Gastrocnemius medialis (tissue), 4 donors: ENCODE results near the gene BRMS1. TPM values are rescaled to one million over a fixed set of nuclear protein-coding genes. Genes with fewer than 3 reads are reported as not detected.

Experiments used
- ATAC-seq, 2 donors: fragments of 150-250 bp; one replicate each; pipeline ENCODE4 v1.9.1; 2016
- DNase-seq, 2 donors: peaks; one replicate each; pipeline ENCODE4 v3.0.0-alpha.2; 2019
- H3K27ac ChIP-seq, 4 donors: fragments of 200-600 bp; sonication (generic); 1 replicate in 1 of 4; 2 replicates in 3 of 4; pipeline ENCODE4 v1.5.1; 2016 to 2018; ENCODE audit warnings: mild to moderate bottlenecking in 2 of 4, moderate library complexity in 1 of 4
- H3K27me3 ChIP-seq, 3 donors: fragments of 200-600 bp; sonication (generic) in 2 of 3; 1 replicate in 1 of 3; 2 replicates in 2 of 3; pipeline versions ENCODE4 v1.5.1 to v1.6.0; 2016 to 2019; ENCODE audit warnings: mild to moderate bottlenecking in 1 of 3, moderate library complexity in 1 of 3
- H3K36me3 ChIP-seq, 2 donors: fragments of 200-600 bp; sonication (generic) in 1 of 2; one replicate each; pipeline ENCODE4 v1.5.1; 2017 to 2018
- H3K4me1 ChIP-seq, 2 donors: fragments of 200-600 bp; sonication (generic) in 1 of 2; one replicate each; pipeline ENCODE4 v1.5.1; 2016 to 2017; ENCODE audit warnings: mild to moderate bottlenecking in 2 of 2
- H3K4me3 ChIP-seq, 4 donors: fragments of 200-600 bp; sonication (generic) in 3 of 4; 1 replicate in 1 of 4; 2 replicates in 3 of 4; pipeline ENCODE4 v1.5.1; 2016 to 2019; ENCODE audit warnings: mild to moderate bottlenecking in 2 of 4
- H3K9me3 ChIP-seq, 3 donors: fragments of 200-600 bp; sonication (generic) in 2 of 3; 1 replicate in 1 of 3; 2 replicates in 2 of 3; pipeline ENCODE4 v1.5.1; 2016 to 2019
- POLR2A ChIP-seq, 2 donors: fragments of 450-650 bp; IDR thresholded peaks; one replicate each; pipeline ENCODE4 v1.6.1; 2017; ENCODE audit warnings: antibody characterized with exemption in 2 of 2, mild to moderate bottlenecking in 2 of 2, moderate library complexity in 2 of 2
- in situ Hi-C, 4 donors: fragments of 200-750 bp; cut with MboI; loops; one replicate each; pipeline versions ENCODE4 v1.15.0 to v1.8.0; 2017; ENCODE audit warnings: low sequenced_read_pairs in 4 of 4
- intact Hi-C: fragments of 100-400 bp; cut with DNase I; formaldehyde crosslinking; loops from one replicate; pipeline ENCODE4 v1.15.1; 2023; ENCODE audit warnings: low total_unique reads
- total RNA-seq, 4 donors: library from RNA; depleted of rRNA; stranded (reverse); fragments of >200 nt; gene quantifications; one replicate each; pipeline versions ENCODE4 v1.1.0 to v1.2.3, GENCODE V29; 2016
- TF ChIP-seq, protein P1 (sequence below), 5 experiments: fragments of 450-650 bp in 3 of 5; fragments of 200-600 bp in 2 of 5; sonication (generic) in 2 of 5; IDR thresholded peaks in 4 of 5; conservative IDR thresholded peaks in 1 of 5; 1 replicate in 4 of 5; 2 replicates in 1 of 5; pipeline ENCODE4 v1.5.1; 2016 to 2019; ENCODE audit warnings: antibody characterized with exemption in 5 of 5, mild to moderate bottlenecking in 3 of 5, moderate library complexity in 3 of 5

The BRMS1 gene
- total RNA-seq, 4 donors from 2014 or later = 40.1 to 73.5 (median 64.8) TPM

DNA sequence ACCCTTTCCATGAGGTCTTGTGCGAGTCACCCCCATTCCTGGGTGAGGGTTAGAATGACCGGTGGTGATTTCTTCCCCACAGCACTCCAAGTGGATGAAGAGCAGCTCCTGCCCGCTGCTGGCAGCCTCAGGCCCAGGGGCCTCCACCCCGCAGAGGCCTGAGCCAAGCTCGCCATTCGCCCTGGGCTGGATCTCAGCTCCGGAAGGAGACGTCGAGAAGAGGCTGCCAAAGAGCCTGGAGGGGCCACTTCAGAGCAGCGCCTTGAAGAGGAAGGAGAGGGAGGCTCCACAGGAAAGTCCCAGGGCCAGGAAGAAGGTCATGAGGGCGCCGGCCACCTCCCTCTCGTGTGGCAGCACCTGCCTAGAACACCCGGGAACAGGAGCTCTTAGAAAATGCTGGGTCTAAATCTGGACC lies 18.3 kb upstream of the BRMS1 start:
- TF ChIP-seq POLR2A (IDR thresholded peaks at IDR 0.05) = no peak
- TF ChIP-seq, protein P1, sequence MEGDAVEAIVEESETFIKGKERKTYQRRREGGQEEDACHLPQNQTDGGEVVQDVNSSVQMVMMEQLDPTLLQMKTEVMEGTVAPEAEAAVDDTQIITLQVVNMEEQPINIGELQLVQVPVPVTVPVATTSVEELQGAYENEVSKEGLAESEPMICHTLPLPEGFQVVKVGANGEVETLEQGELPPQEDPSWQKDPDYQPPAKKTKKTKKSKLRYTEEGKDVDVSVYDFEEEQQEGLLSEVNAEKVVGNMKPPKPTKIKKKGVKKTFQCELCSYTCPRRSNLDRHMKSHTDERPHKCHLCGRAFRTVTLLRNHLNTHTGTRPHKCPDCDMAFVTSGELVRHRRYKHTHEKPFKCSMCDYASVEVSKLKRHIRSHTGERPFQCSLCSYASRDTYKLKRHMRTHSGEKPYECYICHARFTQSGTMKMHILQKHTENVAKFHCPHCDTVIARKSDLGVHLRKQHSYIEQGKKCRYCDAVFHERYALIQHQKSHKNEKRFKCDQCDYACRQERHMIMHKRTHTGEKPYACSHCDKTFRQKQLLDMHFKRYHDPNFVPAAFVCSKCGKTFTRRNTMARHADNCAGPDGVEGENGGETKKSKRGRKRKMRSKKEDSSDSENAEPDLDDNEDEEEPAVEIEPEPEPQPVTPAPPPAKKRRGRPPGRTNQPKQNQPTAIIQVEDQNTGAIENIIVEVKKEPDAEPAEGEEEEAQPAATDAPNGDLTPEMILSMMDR (IDR thresholded peaks at IDR 0.05 in 4 of 5, conservative IDR thresholded peaks at IDR 0.05 in 1 of 5) = no peak
- no peak overlapping the region for H3K4me3 ChIP-seq
- peaks cover 0 to 49% of the 10 kb centered on the region in 2 donors for H3K36me3 ChIP-seq
- intact Hi-C loops (no loop called here), in situ Hi-C loops (no loop called here)
- H3K27me3 ChIP-seq = no peaks in the 10 kb centered on the region
- ATAC-seq (no peak), DNase-seq (no peak)
- H3K9me3 ChIP-seq = no peaks in the 10 kb centered on the region
- peaks cover 20% of the 10 kb centered on the region in 2 donors for H3K4me1 ChIP-seq
- peak overlapping the region; percentile 60 to 98 (median 60) for H3K27ac ChIP-seq

- DNase-seq (no peak), ATAC-seq (no peak)
- Histone ChIP-seq H3K27ac (peak overlapping the region; percentile 60 to 98 (median 60)), H3K4me1 (peaks cover 14% of the 10 kb centered on the region in 2 donors), H3K9me3 (no peaks in the 10 kb centered on the region), H3K36me3 (peaks cover 0 to 43% of the 10 kb centered on the region in 2 donors), H3K4me3 (no peak overlapping the region), H3K27me3 (no peaks in the 10 kb centered on the region)
- TF ChIP-seq POLR2A (IDR thresholded peaks at IDR 0.05) = no peak
- TF ChIP-seq, protein P1 (IDR thresholded peaks at IDR 0.05 in 4 of 5, conservative IDR thresholded peaks at IDR 0.05 in 1 of 5) = no peak
- intact Hi-C loops = no loop called here
- in situ Hi-C loops = no loop called here
Observed at GRCh38 chr11:66362481-66363147, 17.7 kb upstream of the BRMS1 start.

- TF ChIP-seq, protein P1 (IDR thresholded peaks at IDR 0.05 in 4 of 5, conservative IDR thresholded peaks at IDR 0.05 in 1 of 5) = no peak
- no peak for TF ChIP-seq POLR2A (IDR thresholded peaks at IDR 0.05)
- Histone ChIP-seq H3K27me3 (no peaks in the 10 kb centered on the region), H3K36me3 (peaks cover 0 to 33% of the 10 kb centered on the region in 2 donors), H3K27ac (peak overlapping the region in 2 of 4 donors; percentile 33 to 98), H3K4me3 (no peak overlapping the region), H3K4me1 (peaks cover 5 to 6% of the 10 kb centered on the region in 2 donors), H3K9me3 (no peaks in the 10 kb centered on the region)
- in situ Hi-C loops (no loop called here), intact Hi-C loops (no loop called here)
- DNase-seq = no peak
- no peak for ATAC-seq
Observed at GRCh38 chr11:66361502-66361941, 16.6 kb upstream of the BRMS1 start.

- Histone ChIP-seq H3K36me3 (peaks cover 0 to 25% of the 10 kb centered on the region in 2 donors), H3K27ac (peak overlapping the region in 1 of 4 donors; percentile 98), H3K4me1 (peaks cover 0 to 5% of the 10 kb centered on the region in 2 donors), H3K9me3 (no peaks in the 10 kb centered on the region), H3K27me3 (no peaks in the 10 kb centered on the region), H3K4me3 (no peak overlapping the region)
- no peak for ATAC-seq
- in situ Hi-C loops (no loop called here), intact Hi-C loops (no loop called here)
- TF ChIP-seq, protein P1 (IDR thresholded peaks at IDR 0.05 in 4 of 5, conservative IDR thresholded peaks at IDR 0.05 in 1 of 5) = no peak
- TF ChIP-seq POLR2A (IDR thresholded peaks at IDR 0.05) = no peak
- no peak for DNase-seq
Observed at GRCh38 chr11:66360406-66361073, 15.6 kb upstream of the BRMS1 start.
